GM18505 (cell line): ENCODE measurements around the gene PTPRF.

Experiments
- ATAC-seq: cut with Tn5 transposase; IDR thresholded peaks from one replicate; pipeline ENCODE4 v1.9.1; 2021; ENCODE audit not compliant: unreplicated experiment
- POLR2A ChIP-seq: IDR thresholded peaks from 4 replicates; pipeline ENCODE4 v1.6.1; 2011; ENCODE audit warnings: borderline replicate concordance; ENCODE audit not compliant: insufficient read depth, insufficient read length; ENCODE audit errors: extremely low read depth

PTPRF gene

DNA sequence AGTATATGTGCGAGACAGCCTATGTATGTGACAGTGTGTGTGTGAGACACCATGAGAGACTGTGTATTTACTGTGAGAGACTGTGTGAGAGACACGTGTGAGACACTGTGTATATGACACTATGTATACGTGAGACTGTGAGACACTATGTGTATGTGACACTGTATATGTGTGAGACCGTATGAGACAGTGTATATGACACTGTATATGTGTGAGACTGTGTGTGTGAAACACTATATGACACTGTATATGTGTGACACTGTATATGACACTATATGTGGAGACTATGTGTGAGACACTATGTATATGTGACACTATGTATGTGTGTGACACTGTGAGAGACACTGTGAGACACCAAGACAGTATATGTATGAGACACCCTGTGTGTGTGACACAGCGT lies 66.3 kb downstream of the PTPRF start:
- no peak for TF ChIP-seq POLR2A
- no peak for ATAC-seq

DNA sequence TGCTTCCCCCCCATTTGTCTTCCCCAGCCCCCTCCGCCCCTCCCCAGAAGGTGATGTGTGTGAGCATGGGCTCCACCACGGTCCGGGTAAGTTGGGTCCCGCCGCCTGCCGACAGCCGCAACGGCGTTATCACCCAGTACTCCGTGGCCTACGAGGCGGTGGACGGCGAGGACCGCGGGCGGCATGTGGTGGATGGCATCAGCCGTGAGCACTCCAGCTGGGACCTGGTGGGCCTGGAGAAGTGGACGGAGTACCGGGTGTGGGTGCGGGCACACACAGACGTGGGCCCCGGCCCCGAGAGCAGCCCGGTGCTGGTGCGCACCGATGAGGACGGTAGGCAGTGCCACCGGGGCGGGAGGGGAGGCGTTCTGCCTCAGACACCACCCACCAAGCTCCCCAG lies 67.0 kb downstream of the PTPRF start:
- no peak for TF ChIP-seq POLR2A
- ATAC-seq: no peak

DNA sequence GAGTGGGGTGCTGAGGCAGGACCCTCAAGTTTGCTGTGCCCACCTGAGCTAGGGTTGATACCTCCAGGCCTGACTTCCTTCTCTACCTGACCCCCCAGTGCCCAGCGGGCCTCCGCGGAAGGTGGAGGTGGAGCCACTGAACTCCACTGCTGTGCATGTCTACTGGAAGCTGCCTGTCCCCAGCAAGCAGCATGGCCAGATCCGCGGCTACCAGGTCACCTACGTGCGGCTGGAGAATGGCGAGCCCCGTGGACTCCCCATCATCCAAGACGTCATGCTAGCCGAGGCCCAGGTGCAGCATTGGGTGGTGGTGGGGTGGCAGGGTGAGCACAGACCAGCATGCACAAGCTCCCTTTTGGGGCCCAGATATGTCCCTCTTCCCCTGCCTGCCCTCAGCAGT lies 67.9 kb downstream of the PTPRF start:
- TF ChIP-seq POLR2A: no peak
- ATAC-seq: no peak

DNA sequence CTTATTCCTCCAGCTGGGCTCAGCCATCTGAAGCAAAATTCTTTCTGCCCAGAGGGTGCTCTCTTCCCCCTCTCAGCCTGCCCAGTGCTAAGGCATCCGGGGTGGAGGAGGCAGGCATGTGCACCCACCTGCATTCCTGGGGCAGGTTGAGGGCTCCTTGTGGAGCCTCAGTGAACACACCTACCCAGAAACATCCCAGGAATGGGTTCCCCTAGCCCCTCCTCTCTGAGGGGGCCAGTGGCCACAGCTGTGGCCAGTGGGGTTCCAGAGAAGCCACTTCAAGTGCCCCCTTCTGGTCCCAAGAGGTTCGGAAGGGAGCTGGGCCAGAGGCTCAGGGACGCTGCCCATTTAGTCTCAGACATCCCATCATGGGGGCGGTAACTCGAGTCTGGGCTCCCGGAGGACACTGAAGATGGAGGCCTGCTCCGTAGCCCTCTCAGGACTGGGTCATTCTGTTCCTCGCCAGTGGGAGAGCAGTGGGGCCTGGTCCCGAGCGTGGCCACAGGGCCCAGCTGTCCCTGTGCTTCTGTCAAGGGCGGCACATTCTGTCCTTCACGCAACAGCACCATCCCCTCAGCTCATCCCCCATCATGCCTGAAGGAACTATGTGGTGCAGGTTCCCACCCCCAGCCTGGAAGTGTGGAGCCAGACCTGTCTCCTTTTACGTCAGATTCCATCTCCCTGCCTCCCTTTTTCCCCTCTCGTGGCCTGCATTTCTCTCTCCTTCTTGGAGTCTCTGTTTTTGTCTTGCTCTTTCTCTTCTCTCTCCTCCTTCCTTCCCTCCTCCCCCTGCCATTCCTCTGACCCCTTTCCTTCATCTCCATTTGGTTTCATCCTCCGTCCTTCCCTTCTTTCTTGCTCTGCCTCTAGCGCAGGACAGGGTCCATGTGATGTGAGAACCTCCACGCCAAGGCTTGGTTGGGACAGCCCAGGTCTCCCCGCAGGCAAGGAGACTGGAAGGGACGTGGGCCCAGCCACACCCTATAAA lies 69.6 kb downstream of the PTPRF start:
- no peak for TF ChIP-seq POLR2A
- ATAC-seq: no peak

DNA sequence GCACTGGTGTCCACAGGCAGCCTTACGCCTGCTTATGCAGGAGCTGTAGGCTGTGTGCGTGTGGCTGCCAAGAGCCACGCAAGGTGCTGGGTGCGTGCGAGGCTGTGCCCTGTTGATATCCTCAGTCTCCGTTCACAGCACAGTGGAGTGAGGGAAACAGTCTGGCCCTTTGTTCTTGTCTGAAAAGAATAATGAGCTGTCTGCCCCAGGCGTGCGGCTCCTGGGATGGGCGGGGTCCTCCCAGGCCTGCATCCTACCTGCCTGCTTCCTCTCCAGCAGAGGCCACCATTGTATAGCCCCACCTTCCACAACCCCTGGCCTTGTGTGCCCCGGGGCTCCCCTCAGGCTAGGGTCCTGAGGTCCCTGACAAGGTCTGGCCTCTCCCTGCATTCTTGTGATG lies 72.3 kb downstream of the PTPRF start:
- no peak for ATAC-seq
- no peak for TF ChIP-seq POLR2A

DNA sequence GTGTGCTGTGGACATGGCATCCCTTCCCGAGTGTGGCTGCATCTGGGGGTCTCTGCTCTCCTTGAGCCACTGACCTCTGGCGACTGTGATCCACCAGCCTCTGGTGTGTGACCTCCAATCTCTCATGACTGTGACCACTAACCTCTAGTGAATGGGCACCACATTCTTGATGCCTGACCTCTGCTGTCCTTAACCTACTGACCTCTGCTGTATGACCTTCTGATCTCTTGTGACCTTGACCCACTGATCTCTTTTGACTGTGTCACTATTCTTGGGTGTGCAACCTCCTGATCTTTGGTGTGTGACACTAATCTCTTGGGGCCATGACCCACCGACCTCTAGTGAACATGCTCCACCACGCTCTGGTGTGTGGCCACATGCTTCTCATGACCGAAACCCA lies 73.5 kb downstream of the PTPRF start:
- TF ChIP-seq POLR2A: no peak
- no peak for ATAC-seq

DNA sequence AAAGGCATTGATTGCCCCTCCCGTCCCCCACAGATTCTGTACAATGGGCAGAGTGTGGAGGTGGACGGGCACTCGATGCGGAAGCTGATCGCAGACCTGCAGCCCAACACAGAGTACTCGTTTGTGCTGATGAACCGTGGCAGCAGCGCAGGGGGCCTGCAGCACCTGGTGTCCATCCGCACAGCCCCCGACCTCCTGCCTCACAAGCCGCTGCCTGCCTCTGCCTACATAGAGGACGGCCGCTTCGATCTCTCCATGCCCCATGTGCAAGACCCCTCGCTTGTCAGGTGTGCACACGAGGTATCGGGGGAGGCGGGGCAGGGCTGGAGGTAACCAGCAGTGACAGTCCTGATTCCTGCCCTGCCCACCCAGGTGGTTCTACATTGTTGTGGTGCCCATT lies 74.5 kb downstream of the PTPRF start:
- TF ChIP-seq POLR2A: no peak
- ATAC-seq: no peak

DNA sequence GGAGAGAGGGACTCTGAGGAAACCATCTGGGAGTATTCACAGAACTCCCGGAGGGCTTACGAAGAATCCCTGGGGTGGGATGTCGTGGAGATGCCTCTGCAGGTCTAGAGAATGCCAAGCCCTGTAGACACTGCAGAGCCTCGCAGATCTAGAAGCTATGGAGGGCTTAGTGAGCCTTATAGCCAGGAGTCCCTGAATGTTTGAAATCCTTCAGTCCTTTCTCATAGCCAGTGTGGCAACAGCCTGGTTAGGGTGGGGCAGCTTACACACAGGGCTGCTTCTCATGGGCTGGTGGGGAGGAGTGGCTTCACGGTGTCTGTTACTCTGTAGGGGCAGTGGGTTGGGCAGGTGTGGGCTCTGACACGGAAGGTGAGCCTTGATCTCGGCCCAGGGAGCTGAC lies 75.1 kb downstream of the PTPRF start:
- no peak for ATAC-seq
- no peak for TF ChIP-seq POLR2A

DNA sequence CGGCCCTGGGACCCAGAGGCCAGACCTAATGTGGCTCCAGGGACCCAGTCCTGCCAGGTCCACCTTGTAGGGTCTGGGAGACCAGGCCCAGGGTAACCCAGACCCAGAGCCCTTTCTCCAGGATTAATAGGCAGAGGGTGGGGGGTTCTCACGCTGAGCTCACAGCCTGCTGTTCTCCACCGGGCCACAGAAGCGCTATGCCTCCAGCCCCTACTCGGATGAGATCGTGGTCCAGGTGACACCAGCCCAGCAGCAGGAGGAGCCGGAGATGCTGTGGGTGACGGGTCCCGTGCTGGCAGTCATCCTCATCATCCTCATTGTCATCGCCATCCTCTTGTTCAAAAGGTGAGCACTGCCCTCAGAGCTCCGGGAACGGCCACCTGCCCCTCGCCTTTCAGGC lies 75.9 kb downstream of the PTPRF start:
- ATAC-seq: no peak
- TF ChIP-seq POLR2A: no peak

DNA sequence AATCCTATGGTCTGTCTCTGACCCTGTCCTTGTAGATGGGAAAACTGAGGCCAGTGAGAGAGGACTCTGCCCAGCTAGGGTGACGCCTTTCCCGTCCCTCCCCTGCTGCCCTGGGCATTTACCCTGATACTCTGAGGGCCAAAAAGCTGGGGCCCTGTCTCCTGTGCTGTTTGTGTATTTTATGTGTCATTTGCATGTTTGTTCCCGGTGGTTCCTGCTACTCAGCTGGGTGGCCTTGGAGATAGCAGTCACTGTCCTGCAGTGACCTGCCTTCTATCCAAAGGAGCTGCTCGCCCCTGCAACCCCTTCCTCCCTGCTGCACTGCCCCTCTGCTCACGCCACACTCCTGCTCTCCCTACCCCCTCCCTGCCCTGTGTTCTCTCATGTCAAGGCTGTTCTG lies 78.1 kb downstream of the PTPRF start:
- TF ChIP-seq POLR2A: no peak
- no peak for ATAC-seq

DNA sequence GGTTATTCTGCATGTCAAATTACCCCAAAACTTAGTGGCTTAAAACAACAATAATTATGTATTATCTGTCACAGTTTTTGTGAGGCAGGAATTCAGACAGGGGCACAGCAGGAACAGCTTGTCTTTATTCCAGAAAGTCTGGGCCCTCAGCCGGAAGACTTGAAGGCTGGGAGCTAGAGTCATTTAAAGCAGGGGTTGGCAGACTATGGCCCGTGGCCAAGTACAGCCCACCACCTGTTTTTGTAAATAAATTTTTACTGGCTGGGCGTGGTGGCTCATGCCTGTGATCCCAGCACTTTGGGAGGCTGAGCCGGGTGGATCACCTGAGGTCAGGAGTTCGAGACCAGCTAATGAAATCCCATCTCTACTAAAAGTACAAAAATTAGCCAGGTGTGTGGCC lies 79.7 kb downstream of the PTPRF start:
- ATAC-seq: no peak
- no peak for TF ChIP-seq POLR2A

DNA sequence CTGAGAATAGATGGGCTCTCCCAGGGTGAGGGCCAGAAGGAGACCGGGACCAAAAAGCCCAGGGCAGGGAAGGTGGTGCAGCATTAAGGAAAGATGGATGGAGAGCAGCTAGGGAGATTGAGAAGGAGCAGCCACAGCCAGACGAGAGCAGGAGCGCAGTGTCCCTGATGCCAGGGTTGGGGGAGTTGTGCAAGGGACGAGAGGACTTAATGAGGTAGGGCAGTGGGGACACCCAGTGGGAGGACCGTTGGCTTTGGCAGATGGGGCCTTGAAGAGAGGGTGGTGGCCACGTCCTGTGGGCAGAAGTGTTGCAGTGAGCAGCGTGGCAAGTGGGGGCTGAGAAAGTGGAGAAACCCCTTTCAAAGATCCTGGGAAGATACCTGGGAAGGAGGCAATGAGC lies 81.3 kb downstream of the PTPRF start:
- TF ChIP-seq POLR2A: no peak
- no peak for ATAC-seq

DNA sequence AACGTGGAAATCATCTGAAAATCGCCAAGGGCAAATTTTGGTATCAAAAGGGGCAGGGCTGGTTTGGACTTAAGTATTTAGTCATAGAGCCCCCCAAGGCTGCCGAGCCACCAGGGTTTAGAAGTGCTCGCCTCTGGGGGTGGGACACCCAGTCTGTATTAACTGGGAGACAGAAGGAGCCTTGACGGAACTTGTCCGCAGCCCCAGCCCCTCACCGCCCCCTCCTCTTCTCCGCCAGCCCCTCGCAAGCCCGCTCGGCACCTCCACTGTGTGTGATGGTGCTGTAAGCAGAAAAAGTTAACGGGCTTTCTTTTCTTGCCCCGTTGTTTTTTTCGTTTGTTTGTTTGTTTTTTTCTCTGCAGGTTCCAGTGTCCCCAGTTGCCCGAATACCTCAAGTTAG lies 81.7 kb downstream of the PTPRF start:
- ATAC-seq: no peak
- no peak for TF ChIP-seq POLR2A
